GM13976 (cell line): ENCODE data around the gene EIF4EBP2.

ENCODE experiments used
- DNase-seq: peaks from one replicate; pipeline ENCODE4 v3.0.0; 2012; ENCODE audit warnings: low spot score
- in situ Hi-C: fragments of 300-500 bp; cut with MboI; formaldehyde crosslinking; loops from one replicate; pipeline ENCODE4 v1.12.0; 2022; ENCODE audit warnings: low sequenced_read_pairs, mixed read lengths, inconsistent platforms; ENCODE audit not compliant: unreplicated experiment
- TF ChIP-seq, protein P1 (sequence below): IDR thresholded peaks from 2 replicates; pipeline ENCODE4 v1.5.1; 2012; ENCODE audit warnings: borderline replicate concordance, mild to moderate bottlenecking; ENCODE audit not compliant: insufficient read depth; ENCODE audit errors: extremely low read depth, missing control alignments, control extremely low read depth

Gene EIF4EBP2

DNA sequence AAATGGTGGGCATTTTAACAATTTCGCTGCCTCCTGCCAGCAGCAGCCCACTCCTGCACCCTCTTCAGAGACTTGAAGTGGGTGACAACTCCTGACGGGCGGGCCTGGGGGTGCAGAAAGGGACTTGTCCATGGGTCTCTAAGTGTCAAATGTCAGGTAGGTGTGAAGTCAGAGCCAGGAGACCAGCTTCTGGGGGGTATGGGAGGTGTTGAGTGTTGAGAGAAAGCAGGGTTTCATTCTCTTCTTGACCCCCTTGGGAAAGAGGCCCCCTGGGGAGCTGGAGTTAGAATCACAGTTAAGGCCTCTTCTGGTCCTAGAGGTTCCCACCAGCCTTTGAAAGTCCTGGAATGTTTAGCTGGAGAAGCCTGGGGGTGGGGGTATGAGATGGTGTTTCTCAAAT is 63.0 kb downstream of the EIF4EBP2 start:
- TF ChIP-seq, protein P1, sequence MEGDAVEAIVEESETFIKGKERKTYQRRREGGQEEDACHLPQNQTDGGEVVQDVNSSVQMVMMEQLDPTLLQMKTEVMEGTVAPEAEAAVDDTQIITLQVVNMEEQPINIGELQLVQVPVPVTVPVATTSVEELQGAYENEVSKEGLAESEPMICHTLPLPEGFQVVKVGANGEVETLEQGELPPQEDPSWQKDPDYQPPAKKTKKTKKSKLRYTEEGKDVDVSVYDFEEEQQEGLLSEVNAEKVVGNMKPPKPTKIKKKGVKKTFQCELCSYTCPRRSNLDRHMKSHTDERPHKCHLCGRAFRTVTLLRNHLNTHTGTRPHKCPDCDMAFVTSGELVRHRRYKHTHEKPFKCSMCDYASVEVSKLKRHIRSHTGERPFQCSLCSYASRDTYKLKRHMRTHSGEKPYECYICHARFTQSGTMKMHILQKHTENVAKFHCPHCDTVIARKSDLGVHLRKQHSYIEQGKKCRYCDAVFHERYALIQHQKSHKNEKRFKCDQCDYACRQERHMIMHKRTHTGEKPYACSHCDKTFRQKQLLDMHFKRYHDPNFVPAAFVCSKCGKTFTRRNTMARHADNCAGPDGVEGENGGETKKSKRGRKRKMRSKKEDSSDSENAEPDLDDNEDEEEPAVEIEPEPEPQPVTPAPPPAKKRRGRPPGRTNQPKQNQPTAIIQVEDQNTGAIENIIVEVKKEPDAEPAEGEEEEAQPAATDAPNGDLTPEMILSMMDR, result no peak
- no peak for DNase-seq
- in situ Hi-C loops, result loop anchor here (25.0 kb wide), 1 partner anchor 295 kb away; no protein-coding TSS in a partner anchor

DNA sequence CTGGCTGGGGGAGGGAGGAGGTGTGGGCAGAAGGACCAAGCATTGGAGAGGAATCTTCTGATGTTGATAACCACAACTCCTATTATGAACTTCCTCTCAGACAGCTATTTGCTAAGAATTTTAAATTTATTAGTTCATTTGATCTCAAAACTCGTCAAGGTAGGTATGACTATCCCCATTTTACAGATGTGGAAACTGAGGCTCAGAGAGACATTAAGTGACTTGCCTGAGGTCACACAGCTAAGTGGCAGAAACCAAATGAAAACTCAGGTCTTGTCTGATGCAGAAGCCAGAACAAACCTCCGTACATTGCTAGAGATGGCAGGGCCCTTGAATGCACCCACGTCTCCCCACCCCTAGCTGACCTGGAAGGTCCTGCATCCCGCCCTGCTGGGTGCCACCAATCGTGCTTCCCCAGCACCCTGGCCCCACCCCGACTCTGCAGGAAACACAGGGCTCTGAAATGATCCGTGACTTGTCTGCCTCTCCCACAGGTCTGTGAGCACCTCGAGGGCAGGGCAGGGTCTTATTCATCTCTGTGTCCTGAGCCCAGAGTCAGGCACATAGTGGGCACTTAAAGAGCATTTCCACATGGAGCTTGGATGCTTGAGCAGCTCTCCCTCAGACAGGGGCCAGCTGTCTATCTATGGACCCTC is 69.0 kb downstream of the EIF4EBP2 start:
- no peak for DNase-seq
- in situ Hi-C loops, result loop anchor here (25.0 kb wide), 1 partner anchor 289 kb away; no protein-coding TSS in a partner anchor
- TF ChIP-seq, protein P1, result no peak

DNA sequence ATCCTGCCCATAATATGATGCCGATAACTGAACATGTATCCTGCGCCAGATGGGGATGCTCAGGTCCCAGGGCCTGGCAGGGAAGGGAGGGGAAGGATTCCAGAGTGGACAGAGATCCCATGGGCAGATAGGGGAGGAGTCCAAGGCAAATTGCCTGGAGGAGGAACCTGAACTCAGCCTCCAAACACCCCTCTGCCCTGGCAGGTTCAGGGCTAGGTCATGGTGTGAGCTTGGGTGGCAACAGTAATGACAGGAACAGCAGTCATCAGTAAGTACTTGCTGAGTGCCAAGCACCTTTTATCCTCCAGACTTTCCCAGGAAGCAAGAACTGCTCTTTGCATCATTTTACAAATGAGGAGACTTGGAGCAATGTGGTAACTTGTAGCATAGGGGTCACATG is 70.8 kb downstream of the EIF4EBP2 start:
- in situ Hi-C loops, result loop anchor here (25.0 kb wide), 1 partner anchor 288 kb away; no protein-coding TSS in a partner anchor
- DNase-seq, result no peak
- TF ChIP-seq, protein P1, result no peak

DNA sequence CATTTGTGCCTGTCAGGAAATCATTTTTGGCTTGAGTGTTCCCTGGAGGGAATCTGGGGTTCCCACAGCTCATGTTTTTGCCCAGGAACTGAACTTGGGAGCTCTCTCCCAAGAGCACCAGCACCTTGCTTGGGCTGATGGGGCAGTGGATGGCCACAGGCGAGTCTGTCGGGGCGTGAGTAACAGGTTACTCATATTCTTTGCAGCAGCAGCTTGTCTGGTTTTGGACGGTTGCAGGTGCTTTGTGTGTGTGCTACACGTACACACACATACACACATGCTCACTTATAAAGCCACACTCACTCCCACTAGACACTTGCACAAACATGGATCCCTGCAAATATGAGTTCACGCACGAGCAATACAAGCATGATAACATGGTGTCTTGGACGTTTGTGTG is 71.7 kb downstream of the EIF4EBP2 start:
- DNase-seq, result no peak
- TF ChIP-seq, protein P1, result no peak
- in situ Hi-C loops, result no loop called here

DNA sequence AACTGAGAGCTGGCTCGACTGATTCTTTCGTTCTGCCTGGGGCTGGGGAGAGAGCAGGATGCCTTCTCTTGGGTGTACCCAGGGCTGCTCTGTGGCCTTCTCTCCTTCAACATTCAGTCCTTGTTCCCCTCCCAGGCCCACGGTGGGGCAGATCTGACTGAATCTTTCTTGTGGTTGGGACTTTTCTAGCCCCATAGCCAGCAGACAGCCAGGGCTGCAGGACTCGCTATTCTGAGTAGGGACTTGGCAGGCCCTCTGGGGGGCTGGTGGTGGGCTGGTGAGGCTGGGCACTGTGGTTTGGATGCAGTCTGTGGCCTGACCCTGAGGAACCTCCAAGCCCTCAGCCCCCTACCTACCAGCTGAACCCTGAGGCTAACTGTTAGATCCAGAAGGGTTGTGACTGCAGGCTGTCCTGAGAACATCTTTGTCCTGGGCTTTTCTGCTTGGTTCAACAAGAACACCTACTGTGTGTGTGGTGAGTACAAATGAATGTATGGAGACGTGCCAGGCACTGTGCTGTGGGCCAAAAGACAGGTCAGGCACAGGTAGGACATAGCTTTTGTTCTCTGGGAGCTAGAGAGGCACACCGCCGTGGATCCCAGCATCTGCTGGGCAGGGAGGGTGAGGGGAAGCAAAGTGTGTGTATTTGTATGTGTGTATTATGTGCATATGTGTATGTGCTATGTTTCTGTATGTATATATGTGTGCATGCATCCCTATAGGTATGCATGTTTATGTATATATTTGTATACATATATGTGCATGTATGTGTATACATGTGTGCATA is 72.5 kb downstream of the EIF4EBP2 start:
- in situ Hi-C loops, result no loop called here
- DNase-seq, result no peak
- TF ChIP-seq, protein P1, result no peak

DNA sequence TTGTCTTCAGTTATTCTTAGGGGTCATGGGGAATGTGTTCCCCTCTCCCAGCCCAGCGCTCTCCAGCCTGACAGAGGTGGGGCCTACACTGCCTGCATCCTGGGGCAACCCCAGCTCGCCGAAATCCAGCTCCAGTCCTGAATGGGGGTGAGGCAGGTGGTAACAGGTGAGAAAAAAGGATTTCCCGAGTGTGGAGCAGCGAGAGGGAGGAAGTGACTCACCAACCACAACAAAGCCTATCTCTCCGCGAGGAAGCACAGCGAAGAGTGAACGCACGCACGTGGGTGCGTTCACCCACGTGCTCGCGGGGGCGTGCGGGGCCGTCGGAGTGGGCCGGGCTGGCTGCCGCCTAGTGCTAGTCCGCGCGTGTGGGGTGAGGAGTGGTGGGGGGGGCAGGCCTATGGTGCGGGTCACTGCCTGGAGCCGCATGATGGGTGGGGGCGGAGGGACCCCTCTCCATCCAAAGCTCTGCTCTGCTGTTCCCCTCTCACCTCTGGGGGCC is 73.8 kb downstream of the EIF4EBP2 start:
- in situ Hi-C loops, result no loop called here
- TF ChIP-seq, protein P1, result no peak
- no peak for DNase-seq
